Measurements from ENCODE around the gene CETP.

Gene CETP, protein sequence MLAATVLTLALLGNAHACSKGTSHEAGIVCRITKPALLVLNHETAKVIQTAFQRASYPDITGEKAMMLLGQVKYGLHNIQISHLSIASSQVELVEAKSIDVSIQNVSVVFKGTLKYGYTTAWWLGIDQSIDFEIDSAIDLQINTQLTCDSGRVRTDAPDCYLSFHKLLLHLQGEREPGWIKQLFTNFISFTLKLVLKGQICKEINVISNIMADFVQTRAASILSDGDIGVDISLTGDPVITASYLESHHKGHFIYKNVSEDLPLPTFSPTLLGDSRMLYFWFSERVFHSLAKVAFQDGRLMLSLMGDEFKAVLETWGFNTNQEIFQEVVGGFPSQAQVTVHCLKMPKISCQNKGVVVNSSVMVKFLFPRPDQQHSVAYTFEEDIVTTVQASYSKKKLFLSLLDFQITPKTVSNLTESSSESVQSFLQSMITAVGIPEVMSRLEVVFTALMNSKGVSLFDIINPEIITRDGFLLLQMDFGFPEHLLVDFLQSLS

DNA sequence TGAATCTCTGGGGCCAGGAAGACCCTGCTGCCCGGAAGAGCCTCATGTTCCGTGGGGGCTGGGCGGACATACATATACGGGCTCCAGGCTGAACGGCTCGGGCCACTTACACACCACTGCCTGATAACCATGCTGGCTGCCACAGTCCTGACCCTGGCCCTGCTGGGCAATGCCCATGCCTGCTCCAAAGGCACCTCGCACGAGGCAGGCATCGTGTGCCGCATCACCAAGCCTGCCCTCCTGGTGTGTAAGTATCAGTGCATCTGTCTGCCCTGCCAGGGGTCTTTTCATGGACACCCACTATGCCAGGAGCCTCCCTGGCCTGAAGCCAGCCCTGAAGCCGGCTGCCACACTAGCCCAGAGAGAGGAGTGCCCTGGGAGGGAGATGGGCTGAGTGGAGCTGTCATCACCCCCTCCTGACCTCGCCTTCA lies at the start of gene CETP:
CETP (plus strand) TSS at position 100 of the 431 bp plus-strand sequence; CDS start at position 130, 30 bp downstream.
- Histone ChIP-seq H3K9me3 (ENCODE audit: control insufficient read depth, insufficient read depth, low read length) (no peaks in the 10 kb centered on the region), H3K36me3 (ENCODE audit: insufficient read depth, low read length) (no peaks in the 10 kb centered on the region)

DNA sequence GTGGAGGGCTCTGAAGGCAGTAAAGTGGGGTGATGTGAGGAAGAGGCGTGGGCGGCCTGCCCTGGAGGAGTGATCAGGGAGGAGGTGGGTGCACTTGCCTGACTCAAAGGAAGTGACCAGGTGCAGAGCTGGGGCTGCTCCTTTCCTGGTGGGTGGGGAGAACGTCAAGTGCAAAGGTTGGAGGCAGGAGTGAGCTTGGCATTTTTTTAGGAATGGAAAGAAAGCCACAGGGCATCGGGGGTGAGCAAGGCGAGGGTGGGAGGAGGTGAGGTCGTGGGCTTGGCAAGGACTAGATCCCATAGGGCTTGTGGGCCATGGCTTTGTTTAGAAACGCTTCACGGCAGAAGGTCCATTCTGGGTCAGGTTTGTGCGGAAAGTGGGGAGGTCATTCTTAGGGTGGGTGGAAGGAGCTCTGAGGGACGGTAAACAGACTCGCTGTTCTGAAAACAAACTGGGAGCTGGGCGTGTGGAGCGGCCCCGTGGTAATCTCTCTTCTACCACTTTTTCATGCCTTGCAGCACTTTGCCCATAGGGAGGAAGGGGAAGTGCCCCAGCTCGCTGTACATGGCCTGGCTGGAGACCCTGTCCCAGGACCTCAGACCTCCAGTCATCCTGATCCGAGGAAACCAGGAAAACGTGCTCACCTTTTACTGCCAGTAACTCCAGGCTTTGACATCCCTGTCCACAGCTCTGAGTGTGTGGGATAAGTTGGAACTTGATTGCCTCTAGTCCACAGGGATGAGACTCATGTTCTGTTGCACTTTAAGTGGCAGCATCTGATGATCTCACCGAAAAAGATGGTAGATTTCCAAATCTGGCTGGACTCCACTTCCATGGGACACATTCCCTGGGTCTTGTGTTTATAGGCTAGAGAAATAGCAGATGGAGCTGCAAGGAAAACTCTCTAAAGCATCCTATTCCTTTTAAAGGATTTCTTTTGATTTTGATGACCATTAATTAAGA lies 48.7 kb upstream of the CETP start:
- no peaks in the 10 kb centered on the region for H3K9me3 ChIP-seq (ENCODE audit: control insufficient read depth, insufficient read depth, low read length)
- peaks cover 19% of the 10 kb centered on the region for H3K4me1 ChIP-seq (ENCODE audit: insufficient read depth, low read length)
- H3K36me3 ChIP-seq (ENCODE audit: insufficient read depth, low read length): no peaks in the 10 kb centered on the region
- H3K9ac ChIP-seq (ENCODE audit: low read depth, low read length): no peak overlapping the region

More for the DNA sequence above, at the start of gene CETP:
- H3K4me1 ChIP-seq (ENCODE audit: insufficient read depth, low read length): no peaks in the 10 kb centered on the region; the same call in 1 of the 2 replicates
- H3K9ac ChIP-seq (ENCODE audit: low read depth, low read length): no peak within 1 kb of the TSS

DNA sequence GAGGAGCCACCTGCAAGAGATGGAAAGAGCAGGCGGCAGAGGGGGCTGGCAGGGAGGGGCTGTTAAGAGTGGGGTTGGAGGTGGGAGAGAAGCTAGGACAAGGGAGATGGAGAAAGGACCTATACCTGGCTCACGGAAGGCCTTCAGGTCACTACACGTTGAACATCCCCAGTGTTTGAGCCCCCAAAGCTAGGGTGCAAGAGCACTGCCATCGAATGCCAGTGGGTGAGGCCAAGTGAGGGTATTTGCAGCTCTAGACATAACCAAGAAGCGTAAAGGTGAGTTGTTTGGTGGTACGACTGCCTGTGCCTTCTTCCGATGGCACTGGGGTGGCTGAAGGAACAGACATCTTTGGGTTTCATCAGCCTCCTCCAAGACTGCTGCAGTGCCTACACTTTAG lies 46.9 kb upstream of the CETP start:
- no peak overlapping the region for H3K9ac ChIP-seq (ENCODE audit: low read depth, low read length)
- H3K9me3 ChIP-seq (ENCODE audit: control insufficient read depth, insufficient read depth, low read length): no peaks in the 10 kb centered on the region
- H3K36me3 ChIP-seq (ENCODE audit: insufficient read depth, low read length): no peaks in the 10 kb centered on the region
- peaks cover 19% of the 10 kb centered on the region for H3K4me1 ChIP-seq (ENCODE audit: insufficient read depth, low read length)

DNA sequence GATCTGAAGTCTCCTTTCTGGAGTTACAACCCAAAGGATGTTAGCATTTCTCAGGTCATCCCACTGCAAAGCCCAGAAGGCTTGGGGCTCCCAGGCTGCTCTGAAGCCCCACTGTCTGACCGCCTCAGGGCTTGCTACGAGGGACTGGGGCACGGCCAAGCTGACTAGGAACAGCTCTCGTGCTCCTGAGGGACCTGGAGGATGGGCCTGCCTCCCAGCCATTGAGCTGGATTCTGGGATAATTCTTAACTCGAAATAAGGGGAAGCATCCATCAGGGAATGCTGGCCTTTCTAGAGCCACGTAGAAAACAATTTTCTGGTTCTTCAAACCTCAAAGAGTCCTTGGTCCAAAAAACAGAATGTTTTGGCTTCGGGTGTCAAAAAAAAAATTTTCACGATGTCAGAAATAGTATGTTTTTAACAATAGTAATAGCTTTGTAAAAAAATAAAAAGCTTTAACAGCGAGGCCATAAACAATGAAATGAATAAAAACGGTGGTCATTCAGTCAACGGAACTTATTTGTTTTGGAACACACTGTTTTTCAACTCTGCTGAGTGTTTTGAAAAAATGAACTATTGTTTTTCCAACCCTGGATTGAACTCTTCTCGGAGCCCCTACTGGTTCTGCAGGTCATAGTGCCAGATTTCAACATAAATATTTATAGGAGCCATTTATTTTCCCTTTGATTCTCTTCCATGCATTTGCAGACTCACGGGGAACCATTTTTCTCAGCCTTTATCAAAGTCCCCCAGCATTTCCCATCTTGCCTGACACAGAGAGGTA lies 46.2 kb upstream of the CETP start:
- Histone ChIP-seq H3K9me3 (ENCODE audit: control insufficient read depth, insufficient read depth, low read length) (no peaks in the 10 kb centered on the region), H3K36me3 (ENCODE audit: insufficient read depth, low read length) (no peaks in the 10 kb centered on the region), H3K9ac (ENCODE audit: low read depth, low read length) (no peak overlapping the region), H3K4me1 (ENCODE audit: insufficient read depth, low read length) (peaks cover 16% of the 10 kb centered on the region)

DNA sequence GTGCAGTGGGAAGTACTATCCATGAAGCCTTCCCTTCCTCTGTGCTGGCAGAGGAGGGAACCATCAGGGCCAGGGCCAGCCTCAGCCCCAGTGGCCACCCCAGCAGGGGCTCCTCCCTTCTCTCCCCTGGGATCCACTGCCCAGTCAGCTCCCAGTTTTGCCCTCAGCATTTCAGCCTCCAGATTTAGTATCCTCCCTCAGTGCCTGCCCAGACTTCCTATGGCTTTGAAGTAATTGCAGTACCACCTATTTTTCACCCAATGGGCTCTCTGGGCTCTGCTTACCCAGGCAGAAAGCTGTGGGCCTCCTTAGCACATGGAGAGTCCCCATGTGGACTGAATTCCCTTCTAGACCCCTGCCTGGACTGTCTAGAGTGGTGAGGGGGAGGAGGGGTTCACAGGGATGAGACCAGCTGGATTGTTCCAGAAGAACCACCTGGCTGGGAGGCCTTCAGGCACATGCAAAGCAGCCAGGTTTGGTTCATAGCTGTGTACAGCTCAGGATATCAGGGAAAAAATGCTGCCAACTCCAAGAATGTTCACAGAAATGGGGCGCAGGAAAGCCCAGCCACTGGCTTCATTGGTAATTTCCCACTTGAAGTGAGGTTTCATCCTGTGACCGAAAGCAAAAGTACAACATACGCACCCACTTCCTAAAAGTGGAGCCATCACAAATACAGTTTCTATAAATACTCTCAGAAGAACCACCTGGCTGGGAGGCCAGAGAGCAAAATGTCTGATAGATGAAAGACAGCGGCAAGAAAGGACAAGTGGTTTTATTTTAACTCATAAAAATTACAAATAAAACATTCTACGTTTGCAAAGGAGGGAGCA lies 45.0 kb upstream of the CETP start:
- Histone ChIP-seq H3K36me3 (ENCODE audit: insufficient read depth, low read length) (no peaks in the 10 kb centered on the region), H3K9me3 (ENCODE audit: control insufficient read depth, insufficient read depth, low read length) (no peaks in the 10 kb centered on the region), H3K4me1 (ENCODE audit: insufficient read depth, low read length) (peaks cover 7% of the 10 kb centered on the region; the same call in 1 of the 2 replicates), H3K9ac (ENCODE audit: low read depth, low read length) (no peak overlapping the region)

DNA sequence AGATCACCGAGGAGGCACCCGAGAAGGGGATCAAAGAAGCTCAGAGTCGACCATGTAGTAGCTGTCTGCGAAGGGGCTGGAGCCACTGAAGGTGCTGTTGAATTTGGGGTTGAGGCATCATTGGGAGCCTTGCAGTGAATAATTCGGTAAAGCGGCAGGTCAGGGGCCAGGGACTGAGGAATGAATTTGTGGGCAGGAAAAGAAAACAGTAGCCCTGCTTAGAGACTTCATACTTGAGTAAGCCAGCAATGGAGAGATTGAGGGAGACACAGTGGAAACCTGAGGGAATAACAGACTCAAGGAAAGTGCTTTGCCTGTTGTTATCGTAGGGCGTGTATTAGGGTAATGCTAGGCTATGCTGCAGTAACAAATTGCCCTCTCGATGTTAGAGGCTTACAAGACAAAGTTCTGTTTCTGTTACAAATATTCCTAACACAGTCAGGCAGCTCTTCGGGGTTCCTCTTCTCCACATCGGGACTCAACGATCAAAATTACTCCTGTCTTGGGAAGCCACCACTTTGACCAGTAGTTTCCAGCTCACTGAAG lies 43.2 kb upstream of the CETP start:
- Histone ChIP-seq H3K36me3 (ENCODE audit: insufficient read depth, low read length) (no peaks in the 10 kb centered on the region), H3K9me3 (ENCODE audit: control insufficient read depth, insufficient read depth, low read length) (no peaks in the 10 kb centered on the region), H3K4me1 (ENCODE audit: insufficient read depth, low read length) (no peaks in the 10 kb centered on the region), H3K9ac (ENCODE audit: low read depth, low read length) (no peak overlapping the region)

DNA sequence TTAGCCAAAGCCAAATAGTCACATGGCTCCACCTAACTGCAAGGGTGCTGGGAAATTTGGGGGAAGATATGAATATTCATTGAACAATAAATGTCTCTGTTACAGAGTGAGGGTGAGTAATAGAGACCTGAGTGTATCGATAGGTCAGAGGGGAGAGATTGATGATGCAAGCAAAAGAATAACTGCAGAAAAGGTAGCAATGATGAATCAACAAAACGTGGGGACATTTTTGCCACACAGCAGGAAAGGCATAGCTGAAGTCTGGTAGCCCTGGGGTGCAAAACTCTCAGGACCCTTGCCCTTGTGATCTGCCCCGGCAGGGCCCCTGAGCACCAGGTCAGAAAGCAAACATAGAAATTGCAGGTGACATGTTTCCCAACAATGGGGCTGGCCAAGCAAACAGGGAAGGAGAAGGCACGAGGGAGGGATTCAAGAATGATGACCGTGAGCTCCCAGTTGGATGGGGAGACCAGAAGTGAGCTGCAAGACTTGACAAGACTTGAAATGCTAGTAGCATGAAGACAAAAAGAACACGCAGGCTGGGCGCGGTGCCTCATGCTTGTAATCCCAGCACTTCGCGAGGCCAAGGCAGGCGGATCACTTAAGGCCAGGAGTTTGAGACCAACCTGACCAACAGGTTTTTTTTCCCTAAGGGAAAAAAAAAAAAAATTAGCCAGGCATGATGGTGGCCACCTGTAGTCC lies 42.5 kb upstream of the CETP start:
- no peak overlapping the region for H3K9ac ChIP-seq (ENCODE audit: low read depth, low read length)
- H3K9me3 ChIP-seq (ENCODE audit: control insufficient read depth, insufficient read depth, low read length): no peaks in the 10 kb centered on the region
- H3K4me1 ChIP-seq (ENCODE audit: insufficient read depth, low read length): no peaks in the 10 kb centered on the region
- H3K36me3 ChIP-seq (ENCODE audit: insufficient read depth, low read length): no peaks in the 10 kb centered on the region

DNA sequence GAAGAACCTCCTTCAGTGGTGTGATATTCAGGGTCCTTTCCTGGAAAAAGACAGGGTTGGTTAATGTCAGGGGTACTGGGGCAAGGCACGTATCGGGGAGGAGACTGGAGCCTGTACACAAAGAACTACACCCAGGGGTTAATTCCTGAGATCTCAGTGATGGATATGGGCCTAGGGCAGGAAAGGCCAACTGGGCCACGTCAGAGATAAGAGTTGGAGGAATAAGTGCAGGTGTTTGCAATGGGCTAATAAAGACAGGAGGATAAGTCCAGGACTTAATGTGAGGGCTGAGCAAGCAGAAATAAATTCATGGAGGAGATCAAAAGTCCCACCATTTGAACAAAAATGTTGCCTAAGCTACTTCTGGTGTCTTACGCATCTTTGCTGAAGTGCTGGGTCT lies 40.2 kb upstream of the CETP start:
- Histone ChIP-seq H3K9me3 (ENCODE audit: control insufficient read depth, insufficient read depth, low read length) (no peaks in the 10 kb centered on the region), H3K4me1 (ENCODE audit: insufficient read depth, low read length) (no peaks in the 10 kb centered on the region), H3K36me3 (ENCODE audit: insufficient read depth, low read length) (no peaks in the 10 kb centered on the region), H3K9ac (ENCODE audit: low read depth, low read length) (no peak overlapping the region)

DNA sequence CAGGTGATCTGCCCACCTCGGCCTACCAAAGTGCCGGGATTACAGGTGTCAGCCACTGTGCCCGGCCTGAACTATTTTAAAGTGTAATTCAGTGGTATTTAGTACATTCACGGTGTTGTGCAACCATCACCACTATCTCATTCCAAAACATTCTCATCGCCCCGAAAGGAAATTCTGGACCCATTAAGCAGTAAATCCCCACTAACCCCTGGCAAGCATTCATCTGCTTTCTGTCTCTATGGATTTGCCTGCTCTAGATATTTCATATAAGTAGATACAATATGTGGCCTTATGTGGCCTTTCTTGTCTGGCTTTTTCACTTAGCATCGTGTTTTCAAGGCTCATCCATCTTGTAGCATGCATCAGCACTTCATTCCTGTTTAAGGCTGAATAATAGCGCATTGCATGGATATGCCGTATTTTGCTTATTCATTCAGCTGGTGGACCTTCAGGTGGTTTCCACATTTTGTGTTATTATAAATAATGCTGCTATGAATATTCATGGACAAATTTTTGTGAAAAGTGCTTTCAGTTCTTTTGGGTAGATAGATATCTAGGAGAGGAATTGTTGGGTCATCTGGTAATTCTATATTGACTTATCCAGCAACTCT lies 38.2 kb upstream of the CETP start:
- Histone ChIP-seq H3K9me3 (ENCODE audit: control insufficient read depth, insufficient read depth, low read length) (no peaks in the 10 kb centered on the region), H3K4me1 (ENCODE audit: insufficient read depth, low read length) (no peaks in the 10 kb centered on the region), H3K36me3 (ENCODE audit: insufficient read depth, low read length) (no peaks in the 10 kb centered on the region), H3K9ac (ENCODE audit: low read depth, low read length) (no peak overlapping the region)

DNA sequence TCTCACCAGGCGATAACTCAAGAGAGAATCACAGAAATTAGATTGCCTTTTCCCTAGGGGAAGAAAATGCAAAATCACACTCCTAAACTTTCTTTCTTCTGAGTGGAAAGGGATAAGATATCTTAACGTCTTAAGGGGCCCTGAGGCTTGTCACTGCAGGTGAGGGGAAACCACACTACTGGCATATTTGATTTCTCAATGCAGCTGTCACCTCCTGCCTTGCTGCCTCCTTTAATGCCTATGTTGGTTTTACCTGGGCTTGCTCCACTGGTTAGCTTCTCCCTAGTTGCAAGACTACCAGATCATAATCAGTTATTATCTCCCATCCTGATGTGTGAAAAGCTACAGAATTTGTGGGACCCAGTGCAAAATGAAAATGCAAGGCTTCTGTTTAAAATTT lies 34.3 kb upstream of the CETP start:
- H3K36me3 ChIP-seq (ENCODE audit: insufficient read depth, low read length): no peaks in the 10 kb centered on the region
- H3K9ac ChIP-seq (ENCODE audit: low read depth, low read length): no peak overlapping the region
- H3K4me1 ChIP-seq (ENCODE audit: insufficient read depth, low read length): peaks cover 6% of the 10 kb centered on the region; the same call in 1 of the 2 replicates
- no peaks in the 10 kb centered on the region for H3K9me3 ChIP-seq (ENCODE audit: control insufficient read depth, insufficient read depth, low read length)

DNA sequence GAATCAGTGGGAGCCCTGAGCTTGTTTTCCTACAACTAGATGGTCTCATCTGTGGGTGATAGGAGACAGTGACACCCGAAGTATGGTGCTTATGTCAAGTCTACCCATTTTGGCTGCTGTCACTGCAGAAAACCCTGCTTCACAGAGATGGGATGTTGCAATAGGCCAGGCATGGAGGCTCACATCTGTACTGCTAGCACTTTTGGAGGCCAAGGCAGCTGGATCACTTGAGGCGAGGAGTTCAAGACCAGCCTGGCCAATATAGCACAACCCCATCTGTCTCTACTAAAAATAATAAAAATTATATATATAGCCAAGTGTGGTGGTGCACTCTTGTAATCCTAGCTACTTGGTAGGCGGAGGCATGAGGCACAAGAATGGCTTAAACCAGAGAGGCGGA lies 32.1 kb upstream of the CETP start:
- no peaks in the 10 kb centered on the region for H3K36me3 ChIP-seq (ENCODE audit: insufficient read depth, low read length)
- no peaks in the 10 kb centered on the region for H3K9me3 ChIP-seq (ENCODE audit: control insufficient read depth, insufficient read depth, low read length)
- no peak overlapping the region for H3K9ac ChIP-seq (ENCODE audit: low read depth, low read length)
- peaks cover 6% of the 10 kb centered on the region; the same call in 1 of the 2 replicates for H3K4me1 ChIP-seq (ENCODE audit: insufficient read depth, low read length)

DNA sequence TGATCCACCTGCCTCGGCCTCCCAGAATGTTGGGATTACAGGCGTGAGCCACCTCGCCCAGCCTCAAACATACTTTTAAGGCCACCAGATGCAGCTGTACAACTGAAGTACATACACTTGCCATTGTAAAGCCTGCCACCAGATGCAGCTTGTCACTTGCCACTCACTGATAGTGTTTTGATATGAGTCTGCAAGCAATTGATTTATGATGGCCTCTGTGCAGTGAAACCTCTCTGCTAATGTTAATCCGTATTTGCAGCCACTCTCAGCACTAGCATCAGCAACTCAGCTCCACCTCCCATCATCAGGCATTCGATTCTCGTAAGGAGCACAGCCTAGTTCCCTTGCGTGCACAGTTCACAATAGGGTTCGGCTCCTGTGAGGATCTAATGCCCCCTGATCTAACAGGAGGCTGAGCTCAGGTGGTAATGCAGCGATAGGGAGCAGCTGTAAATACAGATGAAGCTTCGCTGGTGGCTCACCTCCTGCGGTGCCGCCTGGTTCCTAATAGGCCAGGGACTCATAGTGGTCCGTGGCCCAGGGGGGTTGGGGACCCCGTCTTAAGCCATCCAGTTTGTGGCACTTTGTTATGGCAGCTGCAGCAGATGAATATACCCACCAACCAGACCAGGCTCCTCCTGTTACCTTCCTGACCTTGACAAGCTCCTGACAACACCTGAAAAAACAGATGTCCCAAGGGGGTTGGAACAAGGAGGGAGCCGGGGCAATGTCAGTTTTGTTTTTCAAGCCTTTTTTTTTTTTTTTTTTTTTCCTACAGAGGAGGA lies 31.1 kb upstream of the CETP start:
- Histone ChIP-seq H3K9ac (ENCODE audit: low read depth, low read length) (peak overlapping the region; percentile 90; the same call in 1 of the 2 replicates), H3K4me1 (ENCODE audit: insufficient read depth, low read length) (peaks cover 6% of the 10 kb centered on the region; the same call in 1 of the 2 replicates), H3K36me3 (ENCODE audit: insufficient read depth, low read length) (peaks cover 7% of the 10 kb centered on the region), H3K9me3 (ENCODE audit: control insufficient read depth, insufficient read depth, low read length) (no peaks in the 10 kb centered on the region)
